ENCODE results near the gene RPS6KL1.
A peak's percentile ranks its signal among the peaks of the same experiment; 100 is the strongest.

Gene RPS6KL1

GRCh38 chr14:74881431-74882102 lies 41.5 kb downstream of the RPS6KL1 start, which contains the start of gene DLST (continued):
- TF ChIP-seq ZNF792 (tag by site-specific recombination; IDR thresholded peaks at IDR 0.05): peak; percentile 70; the same call in 1 of the 2 replicates
- peak; percentile 63; the same call in 1 of the 2 replicates for TF ChIP-seq SP3 (tag by site-specific recombination; IDR thresholded peaks at IDR 0.05)
- peak; percentile 66 for TF ChIP-seq ZBTB17 (tag by site-specific recombination; IDR thresholded peaks at IDR 0.05)
- TF ChIP-seq ZNF626 (tag by site-specific recombination; IDR thresholded peaks at IDR 0.05): no peak
- TF ChIP-seq YY2 (tag by site-specific recombination; IDR thresholded peaks at IDR 0.05): peak; percentile 62; the same call in 1 of the 2 replicates
- no peak for TF ChIP-seq ZNF26 (tag by site-specific recombination; IDR thresholded peaks at IDR 0.05)
- peak; percentile 85 for TF ChIP-seq SP7 (tag by site-specific recombination; IDR thresholded peaks at IDR 0.05)
- peak; percentile 69; the same call in 1 of the 2 replicates for TF ChIP-seq ZNF501 (tag by site-specific recombination; IDR thresholded peaks at IDR 0.05)
- no peak for TF ChIP-seq ZNF785 (tag by site-specific recombination; IDR thresholded peaks at IDR 0.05)
- no peak for TF ChIP-seq ZNF302 (tag by site-specific recombination; IDR thresholded peaks at IDR 0.05; ENCODE audit: low read depth)
- no peak for TF ChIP-seq ZSCAN16 (tag by site-specific recombination; IDR thresholded peaks at IDR 0.05)
- TF ChIP-seq PRDM1 (tag by site-specific recombination; IDR thresholded peaks at IDR 0.05): no peak
- TF ChIP-seq ZNF10 (tag by site-specific recombination; IDR thresholded peaks at IDR 0.05): 0 out of 2 replicates have a peak, but pooled peaks have one; percentile 32
- no peak for TF ChIP-seq ZNF433 (tag by site-specific recombination; IDR thresholded peaks at IDR 0.05; ENCODE audit: low read depth)
- no peak for TF ChIP-seq ZNF585B (tag by site-specific recombination; IDR thresholded peaks at IDR 0.05)
- TF ChIP-seq OVOL3 (tag by site-specific recombination; IDR thresholded peaks at IDR 0.05): no peak
- no peak for TF ChIP-seq BCL6B (tag by site-specific recombination; IDR thresholded peaks at IDR 0.05)
- TF ChIP-seq TSHZ1 (tag by site-specific recombination; IDR thresholded peaks at IDR 0.05; ENCODE audit: borderline replicate concordance): no peak
- no peak for TF ChIP-seq ZNF555 (tag by site-specific recombination; conservative IDR thresholded peaks at IDR 0.05)
- peak; percentile 77 for TF ChIP-seq HIC1 (tag by site-specific recombination; IDR thresholded peaks at IDR 0.05)
- TF ChIP-seq ZFP41 (tag by site-specific recombination; IDR thresholded peaks at IDR 0.05; ENCODE audit: borderline replicate concordance): no peak
- no peak for TF ChIP-seq ZBTB44 (tag by site-specific recombination; IDR thresholded peaks at IDR 0.05)
- TF ChIP-seq ZBTB8A (tag by site-specific recombination; IDR thresholded peaks at IDR 0.05): peak; percentile 99
- TF ChIP-seq INSM2 (tag by site-specific recombination; IDR thresholded peaks at IDR 0.05): peak; percentile 63
- peak; percentile 72 for TF ChIP-seq ZNF398 (tag by site-specific recombination; IDR thresholded peaks at IDR 0.05)
- TF ChIP-seq ZNF600 (tag by site-specific recombination; IDR thresholded peaks at IDR 0.05): peak; percentile 72
